Right cardiac atrium (tissue), 5 donors: ENCODE data around the gene FGA. TPM values are rescaled to one million over a fixed set of nuclear protein-coding genes. Genes with fewer than 3 reads are reported as not detected.
A peak's percentile ranks its signal among the peaks of the same experiment; 100 is the strongest.

Source experiments
- ATAC-seq, 2 donors: fragments of 200-7000 bp; cut with Tn5 transposase; one replicate each; pipeline versions ENCODE4 v1.8.0 to v1.9.1; 2020; ENCODE audit warnings: moderate library complexity in 2 of 2, mild to moderate bottlenecking in 1 of 2
- DNase-seq, 3 donors: peaks; one replicate each; pipeline ENCODE4 v3.0.0-alpha.2; 2020
- H3K27ac ChIP-seq: one replicate; pipeline ENCODE4 v1.5.1; 2013; ENCODE audit warnings: mild to moderate bottlenecking, low read length, control low read depth, moderate library complexity
- H3K27me3 ChIP-seq: one replicate; pipeline ENCODE4 v1.6.1; 2013; ENCODE audit not compliant: control insufficient read depth, insufficient read depth
- H3K4me1 ChIP-seq: one replicate; pipeline ENCODE4 v1.6.1; 2013; ENCODE audit warnings: low read length; ENCODE audit not compliant: control insufficient read depth, insufficient read depth
- H3K4me3 ChIP-seq: one replicate; pipeline ENCODE4 v1.5.1; 2013; ENCODE audit warnings: low read length, control low read depth
- H3K9me3 ChIP-seq: one replicate; pipeline ENCODE4 v1.6.1; 2013; ENCODE audit warnings: low read length; ENCODE audit not compliant: control insufficient read depth
- WGBS: extraction: QIAGEN DNeasy Blood & Tissue Kit; methylation state at CpG from one replicate; pipeline ENCODE4 v1.1.7; 2013; 5-methylcytosine and 5-hydroxymethylcytosine counted together
- intact Hi-C, 4 donors: fragments of 100-400 bp; cut with DNase I; formaldehyde crosslinking; loops; one replicate each; pipeline versions ENCODE4 v1.11.0 to v1.14.0; 2022 to 2023
- polyA plus RNA-seq: library from polyadenylated mRNA; stranded (reverse); fragments of 200-250 nt; gene quantifications from one replicate; pipeline ENCODE4 v1.2.3, GENCODE V29; 2013
- total RNA-seq, 4 donors: library from RNA; stranded (reverse); fragmentation: NEBNext Ultra II Directional; extraction: Animal tissue kit (Norgen Biotek cat#: 25700); gene quantifications; one replicate each; pipeline ENCODE4 v1.2.1, GENCODE V29; 2021
- donor health status: healthy with polysubstance abuse.
- donor health status: DM: no; HTN: yes; CAD: no.
- donor health status: DM: no; HTN: no; CAD: no.
- donor health status: DM: no; HTN: yes; CAD: no; lungs with severe emphysema.
- donor health status: DM: yes; HTN: yes; CAD: no.

Gene FGA
- total and polyA plus RNA-seq, 5 donors, result 0.32 to 2.1 TPM; not detected in 3

GRCh38 chr4:154560419-154560801 is 30.1 kb downstream of the FGA start:
- ATAC-seq (no peak), DNase-seq (no peak)
- Histone ChIP-seq H3K27ac (no peak overlapping the region), H3K4me3 (no peak overlapping the region), H3K9me3 (no peaks in the 10 kb centered on the region), H3K4me1 (no peaks in the 10 kb centered on the region), H3K27me3 (no peaks in the 10 kb centered on the region)
- WGBS, result 94% methylated on average over 1 of the region's 1 CpG
- intact Hi-C loops, result no loop called here

GRCh38 chr4:154559494-154560418 is 30.8 kb downstream of the FGA start:
- intact Hi-C loops, result loop anchor here in 3 of 4 donors (5.0 to 10.0 kb wide), 3 partner anchors 58 to 215 kb away; no protein-coding TSS in a partner anchor
- Histone ChIP-seq H3K27me3 (no peaks in the 10 kb centered on the region), H3K4me1 (no peaks in the 10 kb centered on the region), H3K27ac (no peak overlapping the region), H3K4me3 (no peak overlapping the region), H3K9me3 (no peaks in the 10 kb centered on the region)
- DNase-seq (no peak), ATAC-seq (no peak)
- WGBS, result 70% methylated on average over 9 of the region's 9 CpGs

- Histone ChIP-seq H3K4me1 (no peaks in the 10 kb centered on the region), H3K4me3 (no peak overlapping the region), H3K9me3 (no peaks in the 10 kb centered on the region), H3K27me3 (no peaks in the 10 kb centered on the region), H3K27ac (no peak overlapping the region)
- ATAC-seq, result no peak
- intact Hi-C loops, result loop anchor here in 3 of 4 donors (5.0 to 10.0 kb wide), 3 partner anchors 58 to 216 kb away; no protein-coding TSS in a partner anchor
- no peak for DNase-seq
- 83% methylated on average over 1 of the region's 1 CpG for WGBS
These were observed 31.4 kb downstream of the FGA start for GRCh38 chr4:154559141-154559493.

GRCh38 chr4:154551872-154552686 is 38.5 kb downstream of the FGA start:
- Histone ChIP-seq H3K4me3 (no peak overlapping the region), H3K27ac (no peak overlapping the region), H3K4me1 (no peaks in the 10 kb centered on the region), H3K27me3 (no peaks in the 10 kb centered on the region), H3K9me3 (no peaks in the 10 kb centered on the region)
- DNase-seq (peak; percentile 65 to 87 (median 82)), ATAC-seq (peak; percentile 76 to 82)
- intact Hi-C loops, result loop anchor here in 2 of 4 donors (5.0 to 10.0 kb wide), 3 partner anchors 65 to 223 kb away; no protein-coding TSS in a partner anchor
- 19% methylated on average over 6 of the region's 6 CpGs for WGBS

GRCh38 chr4:154549894-154550790 is 40.4 kb downstream of the FGA start, which contains the start of gene PLRG1:
PLRG1 (minus strand) TSS chr4:154550400; CDS start chr4:154550308, 92 bp downstream.
- Histone ChIP-seq H3K9me3 (no peaks in the 10 kb centered on the region), H3K4me1 (no peaks in the 10 kb centered on the region), H3K27me3 (no peaks in the 10 kb centered on the region), H3K4me3 (peak within 1 kb of the TSS; percentile 88), H3K27ac (peak within 1 kb of the TSS; percentile 70)
- intact Hi-C loops, result loop anchor here in 2 of 4 donors (5.0 to 10.0 kb wide), 3 partner anchors 67 to 225 kb away; no protein-coding TSS in a partner anchor
- WGBS, result under 1% methylated on average over 51 of the region's 51 CpGs
- ATAC-seq (peak; percentile 100), DNase-seq (peak; percentile 97 to 99 (median 99))

- Histone ChIP-seq H3K4me3 (no peak overlapping the region), H3K4me1 (no peaks in the 10 kb centered on the region), H3K27ac (no peak overlapping the region), H3K27me3 (no peaks in the 10 kb centered on the region), H3K9me3 (no peaks in the 10 kb centered on the region)
- WGBS, result 89% methylated on average over 4 of the region's 4 CpGs
- DNase-seq (no peak), ATAC-seq (no peak)
- intact Hi-C loops, result no loop called here
These were observed 44.9 kb downstream of the FGA start for GRCh38 chr4:154545689-154546088.

- Histone ChIP-seq H3K4me3 (no peak overlapping the region), H3K27me3 (no peaks in the 10 kb centered on the region), H3K4me1 (no peaks in the 10 kb centered on the region), H3K9me3 (no peaks in the 10 kb centered on the region), H3K27ac (no peak overlapping the region)
- intact Hi-C loops, result no loop called here
- DNase-seq (no peak), ATAC-seq (no peak)
- 96% methylated on average over 4 of the region's 4 CpGs for WGBS
These were observed 48.2 kb downstream of the FGA start for GRCh38 chr4:154542271-154542879.

Other genes starting within 250 kb of the FGA start
- not detected for gene DCHS2, start 98.9 kb downstream of the FGA start, total RNA-seq
- not detected for gene DCHS2, start 98.9 kb downstream of the FGA start, polyA plus RNA-seq
- 10 to 100 TPM; 42.5 to 53.0 (median 50.8) TPM for gene PLRG1, start 40.3 kb downstream of the FGA start, total RNA-seq
- 24.6 TPM for gene PLRG1, start 40.3 kb downstream of the FGA start, polyA plus RNA-seq
- gene FGB, start 27.7 kb downstream of the FGA start, total RNA-seq, result 1 to 10 TPM in 1 of 4 donors, not detected in 3; 1.8 TPM
- gene FGB, start 27.7 kb downstream of the FGA start, polyA plus RNA-seq, result 0.38 TPM
- gene FGG, start 21.9 kb upstream of the FGA start, total RNA-seq, result 1 to 10 TPM in 1 of 4 donors, not detected in 3; 1.8 TPM
- 0.45 TPM for gene FGG, start 21.9 kb upstream of the FGA start, polyA plus RNA-seq
- gene LRAT, start 153.3 kb upstream of the FGA start, total RNA-seq, result under 1 TPM in 1 of 4 donors, not detected in 3; 0.06 TPM
- gene LRAT, start 153.3 kb upstream of the FGA start, polyA plus RNA-seq, result 0.02 TPM
- gene RBM46, start 190.5 kb upstream of the FGA start, total RNA-seq, result not detected
- gene RBM46, start 190.5 kb upstream of the FGA start, polyA plus RNA-seq, result not detected